Progenitor cell of endocrine pancreas (in vitro differentiated cells): ENCODE measurements around the gene NKAIN2. TPM values are rescaled to one million over a fixed set of nuclear protein-coding genes. Genes with fewer than 3 reads are reported as not detected.
"Not testable (repeated sequence)": the region's sequence is repeated elsewhere in the genome, so short reads cannot be mapped to it uniquely, and the experiment has no call there.

ENCODE experiments used
- DNase-seq: peaks from one replicate; pipeline ENCODE4 v3.0.0; 2021; ENCODE audit warnings: low spot score; ENCODE audit not compliant: unreplicated experiment
- H3K27ac Mint-ChIP-seq: 2 replicates; pipeline ENCODE4 v1.8.0; 2021; ENCODE audit warnings: mild to moderate bottlenecking, moderate library complexity, mixed read lengths
- H3K27me3 Mint-ChIP-seq: 2 replicates; pipeline ENCODE4 v1.8.0; 2021; ENCODE audit warnings: mixed read lengths
- H3K36me3 Mint-ChIP-seq: 2 replicates; pipeline ENCODE4 v1.8.0; 2022; ENCODE audit warnings: mixed read lengths; ENCODE audit not compliant: insufficient read depth
- H3K4me1 Mint-ChIP-seq: 2 replicates; pipeline ENCODE4 v1.8.0; 2021; ENCODE audit warnings: low read depth, mixed read lengths
- H3K4me3 Mint-ChIP-seq: 2 replicates; pipeline ENCODE4 v1.8.0; 2021; ENCODE audit warnings: low read depth, mild to moderate bottlenecking, moderate library complexity, mixed read lengths
- H3K9me3 Mint-ChIP-seq: 2 replicates; pipeline ENCODE4 v1.8.0; 2021; ENCODE audit warnings: low read depth, mixed read lengths
- total RNA-seq: library from RNA; stranded (reverse); gene quantifications from 2 replicates; pipeline ENCODE4 v1.2.1, GENCODE V29; 2021
- TF ChIP-seq, protein P1 (sequence below): fragments of 200-600 bp; sonication (generic); IDR thresholded peaks from one replicate; pipeline ENCODE4 v1.5.0; 2021; ENCODE audit warnings: antibody characterized with exemption, mild to moderate bottlenecking; ENCODE audit not compliant: unreplicated experiment

Gene NKAIN2
- total RNA-seq, 1 donor from 2014 or later: 2.5 TPM

DNA sequence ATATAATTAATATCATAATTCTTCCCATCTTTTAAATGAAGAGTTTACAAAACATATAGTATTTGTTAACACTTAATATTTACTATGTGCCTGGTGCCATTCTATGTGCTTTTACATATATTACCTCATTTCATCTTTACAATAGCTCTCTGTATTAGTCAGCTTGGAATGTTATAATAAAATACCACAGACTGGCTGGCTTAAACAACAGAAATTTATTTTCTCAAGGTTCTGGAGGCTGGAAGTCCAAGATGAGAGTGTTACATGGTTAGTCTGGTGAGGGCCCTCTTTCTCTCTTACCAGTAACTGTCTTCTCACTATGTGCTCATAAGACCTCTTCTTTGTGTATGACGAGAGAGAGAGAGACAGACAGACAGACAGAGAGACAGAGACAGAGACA is 110.2 kb downstream of the NKAIN2 start:
- peaks cover 4% of the 10 kb centered on the region for H3K4me1 Mint-ChIP-seq
- no peak overlapping the region for H3K4me3 Mint-ChIP-seq
- H3K36me3 Mint-ChIP-seq: no peaks in the 10 kb centered on the region
- H3K27ac Mint-ChIP-seq: no peak overlapping the region
- no peaks in the 10 kb centered on the region for H3K9me3 Mint-ChIP-seq
- H3K27me3 Mint-ChIP-seq: peaks cover 13% of the 10 kb centered on the region
- no peak for DNase-seq
- TF ChIP-seq, protein P1, sequence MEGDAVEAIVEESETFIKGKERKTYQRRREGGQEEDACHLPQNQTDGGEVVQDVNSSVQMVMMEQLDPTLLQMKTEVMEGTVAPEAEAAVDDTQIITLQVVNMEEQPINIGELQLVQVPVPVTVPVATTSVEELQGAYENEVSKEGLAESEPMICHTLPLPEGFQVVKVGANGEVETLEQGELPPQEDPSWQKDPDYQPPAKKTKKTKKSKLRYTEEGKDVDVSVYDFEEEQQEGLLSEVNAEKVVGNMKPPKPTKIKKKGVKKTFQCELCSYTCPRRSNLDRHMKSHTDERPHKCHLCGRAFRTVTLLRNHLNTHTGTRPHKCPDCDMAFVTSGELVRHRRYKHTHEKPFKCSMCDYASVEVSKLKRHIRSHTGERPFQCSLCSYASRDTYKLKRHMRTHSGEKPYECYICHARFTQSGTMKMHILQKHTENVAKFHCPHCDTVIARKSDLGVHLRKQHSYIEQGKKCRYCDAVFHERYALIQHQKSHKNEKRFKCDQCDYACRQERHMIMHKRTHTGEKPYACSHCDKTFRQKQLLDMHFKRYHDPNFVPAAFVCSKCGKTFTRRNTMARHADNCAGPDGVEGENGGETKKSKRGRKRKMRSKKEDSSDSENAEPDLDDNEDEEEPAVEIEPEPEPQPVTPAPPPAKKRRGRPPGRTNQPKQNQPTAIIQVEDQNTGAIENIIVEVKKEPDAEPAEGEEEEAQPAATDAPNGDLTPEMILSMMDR: no peak

DNA sequence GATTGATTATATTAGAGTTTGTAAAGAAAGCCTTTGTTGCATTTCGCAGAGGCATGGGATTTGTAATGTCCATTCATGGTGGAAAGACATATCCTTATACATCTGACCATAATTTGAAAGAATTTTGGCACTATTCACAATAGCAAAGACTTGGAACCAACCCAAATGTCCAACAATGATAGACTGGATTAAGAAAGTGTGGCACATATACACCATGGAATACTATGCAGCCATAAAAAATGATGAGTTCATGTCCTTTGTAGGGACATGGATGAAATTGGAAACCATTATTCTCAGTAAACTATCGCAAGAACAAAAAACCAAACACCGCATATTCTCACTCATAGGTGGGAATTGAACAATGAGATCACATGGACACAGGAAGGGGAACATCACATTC is 119.7 kb downstream of the NKAIN2 start:
- not testable (repeated sequence) for H3K36me3 Mint-ChIP-seq, DNase-seq, H3K27me3 Mint-ChIP-seq, H3K9me3 Mint-ChIP-seq, H3K4me3 Mint-ChIP-seq, H3K27ac Mint-ChIP-seq, H3K4me1 Mint-ChIP-seq

DNA sequence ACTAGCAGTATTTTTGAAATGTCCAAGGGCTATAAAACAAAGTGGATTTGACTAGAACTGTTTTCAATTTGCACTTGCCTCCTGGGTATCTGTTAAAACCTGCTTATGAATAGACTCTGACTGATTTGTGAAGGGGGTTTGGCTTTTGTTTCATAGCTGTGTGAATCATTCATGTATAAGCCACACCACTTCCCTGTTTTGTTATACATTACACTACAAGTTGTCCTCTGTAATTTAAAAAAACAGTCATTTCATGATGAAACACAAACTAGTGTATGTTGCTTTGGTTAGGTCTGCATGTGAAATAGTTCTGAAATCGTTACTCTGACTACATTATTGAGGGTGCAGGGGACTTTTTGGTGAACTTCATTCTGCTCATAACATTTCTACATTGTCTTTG is 121.7 kb downstream of the NKAIN2 start:
- TF ChIP-seq, protein P1: no peak
- H3K9me3 Mint-ChIP-seq: no peaks in the 10 kb centered on the region
- H3K27ac Mint-ChIP-seq: no peak overlapping the region
- H3K36me3 Mint-ChIP-seq: no peaks in the 10 kb centered on the region
- H3K27me3 Mint-ChIP-seq: peaks cover 4% of the 10 kb centered on the region
- no peak overlapping the region for H3K4me3 Mint-ChIP-seq
- no peaks in the 10 kb centered on the region for H3K4me1 Mint-ChIP-seq
- DNase-seq: no peak

GRCh38 chr6:123925842-123926399 is 122.3 kb downstream of the NKAIN2 start:
- no peaks in the 10 kb centered on the region for H3K4me1 Mint-ChIP-seq
- no peaks in the 10 kb centered on the region for H3K9me3 Mint-ChIP-seq
- no peak for DNase-seq
- peaks cover 4% of the 10 kb centered on the region for H3K27me3 Mint-ChIP-seq
- TF ChIP-seq, protein P1: no peak
- no peaks in the 10 kb centered on the region for H3K36me3 Mint-ChIP-seq
- H3K27ac Mint-ChIP-seq: no peak overlapping the region
- no peak overlapping the region for H3K4me3 Mint-ChIP-seq

GRCh38 chr6:123928529-123928928 is 124.9 kb downstream of the NKAIN2 start:
- H3K4me3 Mint-ChIP-seq: no peak overlapping the region
- no peaks in the 10 kb centered on the region for H3K9me3 Mint-ChIP-seq
- H3K27me3 Mint-ChIP-seq: peaks cover 4% of the 10 kb centered on the region
- no peaks in the 10 kb centered on the region for H3K36me3 Mint-ChIP-seq
- no peak overlapping the region for H3K27ac Mint-ChIP-seq
- DNase-seq: no peak
- H3K4me1 Mint-ChIP-seq: no peaks in the 10 kb centered on the region
- TF ChIP-seq, protein P1: no peak

DNA sequence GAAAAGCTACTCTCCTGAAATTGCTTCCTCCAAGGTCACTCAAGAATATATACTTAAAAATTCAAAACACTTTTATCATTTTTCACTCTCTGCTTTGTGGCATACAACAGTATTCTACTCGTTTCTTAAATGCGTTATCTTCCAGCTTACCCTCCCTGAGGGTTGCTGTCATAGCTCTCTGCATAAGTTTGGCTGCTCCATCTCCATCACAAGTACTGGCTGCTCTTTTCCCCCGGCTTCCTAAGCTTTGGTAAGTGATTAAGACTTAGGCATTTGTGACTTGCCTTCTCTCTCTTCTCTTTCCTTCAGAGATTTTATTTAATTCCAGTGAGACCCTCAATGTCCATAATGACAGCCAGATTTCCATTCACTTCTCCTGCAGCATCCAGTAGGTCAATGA is 128.3 kb downstream of the NKAIN2 start:
- Mint-ChIP-seq H3K9me3 (no peaks in the 10 kb centered on the region), H3K27me3 (no peaks in the 10 kb centered on the region), H3K4me3 (no peak overlapping the region), H3K4me1 (no peaks in the 10 kb centered on the region), H3K27ac (no peak overlapping the region), H3K36me3 (no peaks in the 10 kb centered on the region)
- no peak for DNase-seq
- TF ChIP-seq, protein P1: no peak
